H9 (cell line): ENCODE measurements around the gene RBBP9. TPM values are rescaled to one million over a fixed set of nuclear protein-coding genes. Genes with fewer than 3 reads are reported as not detected.
A peak's percentile ranks its signal among the peaks of the same experiment; 100 is the strongest.

Experiments
- DNase-seq: peaks from one replicate; pipeline ENCODE4 v3.0.0-alpha.2; 2017
- H2AFZ ChIP-seq: one replicate; pipeline ENCODE4 v1.6.1; 2013; ENCODE audit warnings: mild to moderate bottlenecking, low read length, control low read depth, moderate library complexity
- H2AK5ac ChIP-seq: 2 replicates; pipeline ENCODE4 v1.6.1; 2013; ENCODE audit warnings: low read length, control low read depth, mixed read lengths; ENCODE audit not compliant: insufficient read length
- H2BK120ac ChIP-seq: one replicate; pipeline ENCODE4 v1.6.1; 2013; ENCODE audit warnings: low read depth, mild to moderate bottlenecking, low read length, control low read depth, inconsistent platforms; ENCODE audit not compliant: poor library complexity, severe bottlenecking
- H2BK12ac ChIP-seq: 2 replicates; pipeline ENCODE4 v1.6.1; 2013; ENCODE audit warnings: low read length, control low read depth, mixed read lengths, low read depth; ENCODE audit not compliant: insufficient read length
- H2BK15ac ChIP-seq: 2 replicates; pipeline ENCODE4 v1.6.1; 2013; ENCODE audit warnings: low read depth, low read length, control low read depth
- H2BK20ac ChIP-seq: one replicate; pipeline ENCODE4 v1.6.1; 2013; ENCODE audit warnings: low read depth, mild to moderate bottlenecking, low read length, control low read depth, inconsistent platforms; ENCODE audit not compliant: poor library complexity, severe bottlenecking
- H2BK5ac ChIP-seq: 2 replicates; pipeline ENCODE4 v1.6.1; 2013; ENCODE audit warnings: low read length, control low read depth, mixed read lengths; ENCODE audit not compliant: insufficient read length
- H3K14ac ChIP-seq: 2 replicates; pipeline ENCODE4 v1.6.1; 2013; ENCODE audit warnings: low read length, control low read depth; ENCODE audit not compliant: insufficient read depth
- H3K18ac ChIP-seq: 2 replicates; pipeline ENCODE4 v1.6.1; 2013; ENCODE audit warnings: low read depth, mild to moderate bottlenecking, mixed read lengths, low read length, control low read depth; ENCODE audit not compliant: insufficient read length
- H3K23ac ChIP-seq: 2 replicates; pipeline ENCODE4 v1.6.1; 2013; ENCODE audit warnings: low read length, control low read depth, mixed read lengths, low read depth; ENCODE audit not compliant: insufficient read length
- H3K23me2 ChIP-seq: 2 replicates; pipeline ENCODE4 v1.6.1; 2013; ENCODE audit warnings: low read depth, mild to moderate bottlenecking, mixed read lengths, low read length, control low read depth; ENCODE audit not compliant: insufficient read length, poor library complexity, severe bottlenecking
- H3K27ac ChIP-seq: 2 replicates; pipeline ENCODE4 v1.5.1; 2013; ENCODE audit warnings: low read length, control low read depth, mixed read lengths, low read depth; ENCODE audit not compliant: insufficient read length
- H3K27me3 ChIP-seq: 2 replicates; pipeline ENCODE4 v1.6.1; 2013; ENCODE audit warnings: low read length, control low read depth, inconsistent platforms; ENCODE audit not compliant: insufficient read depth
- H3K4ac ChIP-seq: 2 replicates; pipeline ENCODE4 v1.6.1; 2013; ENCODE audit warnings: low read depth, mild to moderate bottlenecking, control low read depth, inconsistent platforms, low read length, moderate library complexity
- H3K4me1 ChIP-seq: 2 replicates; pipeline ENCODE4 v1.6.1; 2013; ENCODE audit warnings: low read length, control low read depth, inconsistent platforms; ENCODE audit not compliant: insufficient read depth
- H3K4me2 ChIP-seq: 2 replicates; pipeline ENCODE4 v1.6.1; 2013; ENCODE audit warnings: low read length, control low read depth, mixed read lengths; ENCODE audit not compliant: insufficient read length, insufficient read depth
- H3K56ac ChIP-seq: 2 replicates; pipeline ENCODE4 v1.6.1; 2013; ENCODE audit warnings: low read depth, mild to moderate bottlenecking, mixed read lengths, low read length, control low read depth; ENCODE audit not compliant: insufficient read length
- H3K79me1 ChIP-seq: 2 replicates; pipeline ENCODE4 v1.6.1; 2013; ENCODE audit warnings: low read depth, mild to moderate bottlenecking, moderate library complexity, low read length, control low read depth, inconsistent platforms; ENCODE audit not compliant: insufficient read depth, poor library complexity, severe bottlenecking
- H3K79me2 ChIP-seq: 2 replicates; pipeline ENCODE4 v1.6.1; 2013; ENCODE audit warnings: low read length, control low read depth, inconsistent platforms; ENCODE audit not compliant: insufficient read depth
- H3K9ac ChIP-seq: 2 replicates; pipeline ENCODE4 v1.6.1; 2013; ENCODE audit warnings: low read length, control low read depth, mixed read lengths; ENCODE audit not compliant: insufficient read length; ENCODE audit errors: extremely low read depth
- H3K9me3 ChIP-seq: one replicate; pipeline ENCODE4 v1.6.1; 2013; ENCODE audit warnings: low read depth, low read length, inconsistent platforms; ENCODE audit not compliant: control insufficient read depth
- H3T11ph ChIP-seq: one replicate; pipeline ENCODE4 v1.6.1; 2013; ENCODE audit warnings: mild to moderate bottlenecking, low read length, control low read depth, inconsistent platforms
- H4K20me1 ChIP-seq: one replicate; pipeline ENCODE4 v1.6.1; 2013; ENCODE audit not compliant: control insufficient read depth, insufficient read length, insufficient read depth
- H4K5ac ChIP-seq: 2 replicates; pipeline ENCODE4 v1.6.1; 2013; ENCODE audit warnings: low read depth, mild to moderate bottlenecking, mixed read lengths, low read length, control low read depth; ENCODE audit not compliant: insufficient read length
- H4K8ac ChIP-seq: replicated peaks from 2 replicates; pipeline ENCODE4 v1.6.1; 2013; ENCODE audit warnings: low read length, control low read depth, mixed read lengths, low read depth; ENCODE audit not compliant: insufficient read length
- H4K91ac ChIP-seq: 2 replicates; pipeline ENCODE4 v1.6.1; 2013; ENCODE audit warnings: low read depth, mild to moderate bottlenecking, moderate library complexity, mixed read lengths, low read length, control low read depth; ENCODE audit not compliant: insufficient read length
- H3K27ac Mint-ChIP-seq, 3 experiments: 2 replicates in 2 of 3; 3 replicates in 1 of 3; pipeline ENCODE4 v1.8.0; 2020 to 2021; ENCODE audit warnings: mixed read lengths in 3 of 3, mild to moderate bottlenecking in 1 of 3, moderate library complexity in 1 of 3
- H3K27me3 Mint-ChIP-seq: 2 replicates; pipeline ENCODE4 v1.8.0; 2021; ENCODE audit warnings: low read depth, mild to moderate bottlenecking, moderate library complexity, mixed read lengths
- H3K36me3 Mint-ChIP-seq, 3 experiments: 2 replicates in 2 of 3; 3 replicates in 1 of 3; pipeline ENCODE4 v1.8.0; 2020 to 2021; ENCODE audit warnings: low read depth in 3 of 3, mixed read lengths in 3 of 3; ENCODE audit not compliant: insufficient read depth in 1 of 3
- H3K4me1 Mint-ChIP-seq, 2 experiments: 2 replicates each; pipeline ENCODE4 v1.8.0; 2020; ENCODE audit warnings: mixed read lengths in 2 of 2
- H3K4me3 Mint-ChIP-seq, 2 experiments: 2 replicates in 1 of 2; 3 replicates in 1 of 2; pipeline ENCODE4 v1.8.0; 2020 to 2021; ENCODE audit warnings: mild to moderate bottlenecking in 2 of 2, mixed read lengths in 2 of 2, moderate library complexity in 1 of 2
- H3K9me3 Mint-ChIP-seq, 2 experiments: 2 replicates in 1 of 2; 3 replicates in 1 of 2; pipeline ENCODE4 v1.8.0; 2020; ENCODE audit warnings: mild to moderate bottlenecking in 2 of 2, mixed read lengths in 2 of 2, moderate library complexity in 1 of 2
- WGBS: extraction: QIAGEN DNeasy Blood & Tissue Kit; methylation state at CpG from one replicate; pipeline ENCODE4 v1.1.7; 2013; ENCODE audit warnings: missing lambda C conversion rate, low lambda C conversion rate, mixed read lengths; ENCODE audit not compliant: insufficient read length; ENCODE audit errors: extremely low coverage; 5-methylcytosine and 5-hydroxymethylcytosine counted together
- total RNA-seq: library from RNA; stranded (reverse); gene quantifications from 2 replicates; pipeline ENCODE4 v1.2.1, GENCODE V29; 2021
- TF ChIP-seq, protein P1 (sequence below): fragments of 200-600 bp; sonication (generic); conservative IDR thresholded peaks from 3 replicates; pipeline ENCODE4 v1.8.0; 2021; ENCODE audit warnings: antibody characterized with exemption, mild to moderate bottlenecking

The RBBP9 gene
- total RNA-seq, 1 experiment from 2014 or later: 12.0 TPM

DNA sequence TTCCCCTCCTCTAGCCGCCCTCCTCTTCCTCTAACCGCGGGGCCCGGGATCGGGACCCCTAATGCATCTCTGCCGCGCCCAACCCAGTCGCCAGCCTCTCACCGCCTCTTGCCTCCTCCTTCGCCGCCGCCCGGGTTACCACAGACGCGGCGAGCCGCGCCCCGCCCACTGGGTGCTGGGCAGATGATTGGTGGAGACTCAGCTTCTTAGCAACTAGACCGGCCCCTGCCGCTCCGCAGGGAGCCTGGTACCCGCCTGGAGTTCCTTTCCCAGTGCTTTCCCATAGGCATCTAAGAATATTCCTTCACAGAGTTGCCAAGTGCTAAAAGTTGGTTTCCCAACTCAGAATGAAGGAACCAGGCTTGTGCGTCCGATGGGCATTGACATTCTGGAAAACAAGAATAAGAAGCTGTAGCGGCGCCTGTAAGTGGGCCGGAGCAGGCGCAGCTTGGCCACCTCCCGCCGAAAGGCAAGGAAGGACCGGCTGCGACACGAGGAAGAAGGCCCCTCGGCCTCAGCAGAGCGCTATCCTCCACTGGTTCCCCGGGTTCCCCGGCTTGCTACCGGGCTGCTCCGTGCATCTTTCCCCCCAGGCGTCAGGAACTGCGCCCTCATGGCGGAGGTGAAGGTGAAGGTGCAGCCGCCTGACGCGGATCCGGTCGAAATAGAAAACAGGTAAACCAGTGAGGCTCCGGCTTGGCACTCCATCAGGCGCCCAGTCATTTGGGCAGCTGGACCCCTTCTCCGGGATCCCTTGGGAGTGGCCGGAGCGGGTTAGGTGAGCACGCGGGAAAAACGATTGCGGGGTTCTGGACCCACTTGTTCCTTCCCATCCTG lies 29.9 kb downstream of the RBBP9 start, which contains the start of the genes DZANK1 and POLR3F:
DZANK1 (minus strand) TSS at position 137 of the 837 bp plus-strand sequence. CDS start 1,672 bp downstream, outside the sequence.
POLR3F (plus strand) TSS at position 497 of the 837 bp plus-strand sequence; CDS start at position 614, 117 bp downstream.
- peaks cover 11% of the 10 kb centered on the region for H3K23me2 ChIP-seq
- H2AFZ ChIP-seq: peak within 1 kb of the TSS; percentile 60
- H3K14ac ChIP-seq: peak within 1 kb of the TSS; percentile 93
- DNase-seq: peak; percentile 97
- H2AK5ac ChIP-seq: no peak within 1 kb of the TSS
- no CpG with 5 or more reads among the region's 57 CpGs for WGBS
- peak within 1 kb of the TSS; percentile 89 for H4K8ac ChIP-seq
- H3K4me2 ChIP-seq: peak within 1 kb of the TSS; percentile 100
- Mint-ChIP-seq H3K9me3 (no peaks in the 10 kb centered on the region), H3K4me1 (peaks cover 10 to 13% of the 10 kb centered on the region in 2 experiments), H3K4me3 (peak within 1 kb of the TSS; percentile 98 to 99), H3K27ac (peak within 1 kb of the TSS; percentile 100), H3K27me3 (no peaks in the 10 kb centered on the region), H3K36me3 (peaks cover 0 to 7% (median 5%) of the 10 kb centered on the region in 3 experiments; a peak in 3 of 7 replicates)
- H3K18ac ChIP-seq: peak within 1 kb of the TSS; percentile 99
- no peak within 1 kb of the TSS for H2BK15ac ChIP-seq
- peak within 1 kb of the TSS; percentile 92 for H3K9ac ChIP-seq
- H3K79me1 ChIP-seq: peaks cover 4% of the 10 kb centered on the region
- no peak within 1 kb of the TSS for H3K4ac ChIP-seq
- TF ChIP-seq, protein P1, sequence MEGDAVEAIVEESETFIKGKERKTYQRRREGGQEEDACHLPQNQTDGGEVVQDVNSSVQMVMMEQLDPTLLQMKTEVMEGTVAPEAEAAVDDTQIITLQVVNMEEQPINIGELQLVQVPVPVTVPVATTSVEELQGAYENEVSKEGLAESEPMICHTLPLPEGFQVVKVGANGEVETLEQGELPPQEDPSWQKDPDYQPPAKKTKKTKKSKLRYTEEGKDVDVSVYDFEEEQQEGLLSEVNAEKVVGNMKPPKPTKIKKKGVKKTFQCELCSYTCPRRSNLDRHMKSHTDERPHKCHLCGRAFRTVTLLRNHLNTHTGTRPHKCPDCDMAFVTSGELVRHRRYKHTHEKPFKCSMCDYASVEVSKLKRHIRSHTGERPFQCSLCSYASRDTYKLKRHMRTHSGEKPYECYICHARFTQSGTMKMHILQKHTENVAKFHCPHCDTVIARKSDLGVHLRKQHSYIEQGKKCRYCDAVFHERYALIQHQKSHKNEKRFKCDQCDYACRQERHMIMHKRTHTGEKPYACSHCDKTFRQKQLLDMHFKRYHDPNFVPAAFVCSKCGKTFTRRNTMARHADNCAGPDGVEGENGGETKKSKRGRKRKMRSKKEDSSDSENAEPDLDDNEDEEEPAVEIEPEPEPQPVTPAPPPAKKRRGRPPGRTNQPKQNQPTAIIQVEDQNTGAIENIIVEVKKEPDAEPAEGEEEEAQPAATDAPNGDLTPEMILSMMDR: no peak
- peak within 1 kb of the TSS; percentile 83 for H3K27ac ChIP-seq
- no peak within 1 kb of the TSS for H3T11ph ChIP-seq
- no peak within 1 kb of the TSS for H4K91ac ChIP-seq
- peak within 1 kb of the TSS; percentile 92 for H4K5ac ChIP-seq
- peak within 1 kb of the TSS; percentile 94 for H2BK5ac ChIP-seq
- H4K20me1 ChIP-seq: no peaks in the 10 kb centered on the region
- peak within 1 kb of the TSS; percentile 28 for H3K56ac ChIP-seq
- H3K27me3 ChIP-seq: no peaks in the 10 kb centered on the region
- no peak within 1 kb of the TSS for H3K23ac ChIP-seq
- H2BK120ac ChIP-seq: no peak within 1 kb of the TSS
- H2BK12ac ChIP-seq: no peak within 1 kb of the TSS
- H2BK20ac ChIP-seq: no peak within 1 kb of the TSS
- H3K4me1 ChIP-seq: no peaks in the 10 kb centered on the region
- peaks cover 9% of the 10 kb centered on the region for H3K79me2 ChIP-seq
- no peaks in the 10 kb centered on the region for H3K9me3 ChIP-seq
